Osteoblast (primary cell): Measurements from ENCODE around the gene FAM110D. TPM values are rescaled to one million over a fixed set of nuclear protein-coding genes. Genes with fewer than 3 reads are reported as not detected.
A peak's percentile ranks its signal among the peaks of the same experiment; 100 is the strongest.

Experiments
- DNase-seq: peaks from one replicate; pipeline ENCODE4 v3.0.0; 2011; ENCODE audit warnings: low spot score, mixed read lengths; ENCODE audit not compliant: insufficient read length; ENCODE audit errors: missing footprints
- H2AFZ ChIP-seq: 2 replicates; pipeline ENCODE4 v1.6.0; 2011; ENCODE audit warnings: mild to moderate bottlenecking, low read length
- H3K27ac ChIP-seq: 2 replicates; pipeline ENCODE4 v1.5.1; 2011; ENCODE audit warnings: mild to moderate bottlenecking, low read depth, low read length, moderate library complexity
- H3K27me3 ChIP-seq: 2 replicates; pipeline ENCODE4 v1.6.0; 2012; ENCODE audit warnings: mild to moderate bottlenecking, control low read depth, inconsistent platforms, low read length, moderate library complexity; ENCODE audit not compliant: insufficient read depth
- H3K36me3 ChIP-seq: 2 replicates; pipeline ENCODE4 v1.5.1; 2011; ENCODE audit warnings: mild to moderate bottlenecking, low read length, control low read depth, moderate library complexity; ENCODE audit not compliant: insufficient read depth
- H3K4me1 ChIP-seq: 2 replicates; pipeline ENCODE4 v1.5.1; 2011; ENCODE audit warnings: mild to moderate bottlenecking, low read length, control low read depth, moderate library complexity; ENCODE audit not compliant: insufficient read depth
- H3K4me2 ChIP-seq: 2 replicates; pipeline ENCODE4 v1.6.0; 2011; ENCODE audit warnings: mild to moderate bottlenecking, low read length; ENCODE audit not compliant: insufficient read depth
- H3K4me3 ChIP-seq: fragments of 200-600 bp; sonication (generic); 3 replicates; pipeline ENCODE4 v1.5.1; 2012; ENCODE audit warnings: mild to moderate bottlenecking, low read length, inconsistent platforms; ENCODE audit not compliant: insufficient read depth
- H3K79me2 ChIP-seq: 2 replicates; pipeline ENCODE4 v1.6.0; 2012; ENCODE audit warnings: mild to moderate bottlenecking, low read length, control low read depth, inconsistent platforms; ENCODE audit not compliant: insufficient read depth
- H3K9me3 ChIP-seq: 2 replicates; pipeline ENCODE4 v1.5.1; 2011; ENCODE audit warnings: low read depth, low read length, control low read depth
- H4K20me1 ChIP-seq: 2 replicates; pipeline ENCODE4 v1.6.0; 2012; ENCODE audit warnings: mild to moderate bottlenecking, low read length, control low read depth; ENCODE audit not compliant: insufficient read depth
- CTCF ChIP-seq: IDR thresholded peaks from 2 replicates; pipeline ENCODE4 v1.5.1; 2011; ENCODE audit warnings: mild to moderate bottlenecking, low read depth, low read length, moderate library complexity; ENCODE audit errors: extremely low read depth
- total RNA-seq: library from RNA; depleted of rRNA; stranded (reverse); fragments of >200 nt; gene quantifications from 2 replicates; pipeline ENCODE4 v1.2.3, GENCODE V29; 2012

Gene FAM110D
- total RNA-seq, 1 donor: not detected

GRCh38 chr1:26127235-26128163 is 31.4 kb upstream of the FAM110D start:
- peak; percentile 79 for DNase-seq
- H2AFZ ChIP-seq: peak overlapping the region; percentile 43

GRCh38 chr1:26129778-26130177 is 29.1 kb upstream of the FAM110D start:
- Histone ChIP-seq H2AFZ (no peak overlapping the region), H4K20me1 (no peaks in the 10 kb centered on the region), H3K79me2 (no peaks in the 10 kb centered on the region), H3K9me3 (no peaks in the 10 kb centered on the region), H3K36me3 (no peaks in the 10 kb centered on the region), H3K4me2 (no peak overlapping the region), H3K4me1 (peaks cover 18% of the 10 kb centered on the region), H3K27me3 (no peaks in the 10 kb centered on the region), H3K4me3 (no peak overlapping the region), H3K27ac (no peak overlapping the region)
- DNase-seq: no peak
- no peak for TF ChIP-seq CTCF

More at GRCh38 chr1:26127235-26128163, 31.4 kb upstream of the FAM110D start:
- Histone ChIP-seq H3K27me3 (no peaks in the 10 kb centered on the region), H3K4me3 (no peak overlapping the region), H3K27ac (no peak overlapping the region), H3K79me2 (no peaks in the 10 kb centered on the region), H3K36me3 (no peaks in the 10 kb centered on the region), H3K4me2 (peak overlapping the region; percentile 1), H4K20me1 (no peaks in the 10 kb centered on the region), H3K4me1 (peaks cover 31% of the 10 kb centered on the region), H3K9me3 (no peaks in the 10 kb centered on the region)
- TF ChIP-seq CTCF: no peak

GRCh38 chr1:26130695-26131094 is 28.2 kb upstream of the FAM110D start:
- H2AFZ ChIP-seq: no peak overlapping the region
- no peaks in the 10 kb centered on the region for H3K36me3 ChIP-seq
- no peaks in the 10 kb centered on the region for H3K27me3 ChIP-seq
- H3K27ac ChIP-seq: no peak overlapping the region
- no peak overlapping the region for H3K4me3 ChIP-seq
- H3K4me2 ChIP-seq: no peak overlapping the region
- TF ChIP-seq CTCF: no peak
- H3K79me2 ChIP-seq: no peaks in the 10 kb centered on the region
- no peak for DNase-seq
- H3K4me1 ChIP-seq: peaks cover 18% of the 10 kb centered on the region
- no peaks in the 10 kb centered on the region for H3K9me3 ChIP-seq
- no peaks in the 10 kb centered on the region for H4K20me1 ChIP-seq

GRCh38 chr1:26132128-26132833 is 26.6 kb upstream of the FAM110D start:
- no peak overlapping the region for H3K27ac ChIP-seq
- no peak for TF ChIP-seq CTCF
- no peaks in the 10 kb centered on the region for H4K20me1 ChIP-seq

More at GRCh38 chr1:26132128-26132833, 26.6 kb upstream of the FAM110D start:
- Histone ChIP-seq H3K27me3 (no peaks in the 10 kb centered on the region), H2AFZ (no peak overlapping the region), H3K79me2 (no peaks in the 10 kb centered on the region), H3K9me3 (no peaks in the 10 kb centered on the region), H3K4me3 (no peak overlapping the region), H3K36me3 (no peaks in the 10 kb centered on the region), H3K4me2 (no peak overlapping the region), H3K4me1 (peaks cover 4% of the 10 kb centered on the region)
- no peak for DNase-seq
